NK-92 (cell line): ENCODE measurements around the gene BZW2.
"Not testable (repeated sequence)": the region's sequence is repeated elsewhere in the genome, so short reads cannot be mapped to it uniquely, and the experiment has no call there.

Experiments
- DNase-seq: peaks from one replicate; lab custom pipeline; 2025; ENCODE audit not compliant: unreplicated experiment; lab: John Stamatoyannopoulos, UW

The BZW2 gene

GRCh38 chr7:16670021-16670420, 24.0 kb downstream of the BZW2 start:
- DNase-seq = no peak

- DNase-seq = no peak
Observed at GRCh38 chr7:16670731-16671344, 24.9 kb downstream of the BZW2 start.

GRCh38 chr7:16671811-16672210, 25.8 kb downstream of the BZW2 start:
- no peak for DNase-seq

- DNase-seq = no peak
Observed at GRCh38 chr7:16675277-16675676, 29.3 kb downstream of the BZW2 start.

- DNase-seq = no peak
Observed at GRCh38 chr7:16677978-16678494, 32.1 kb downstream of the BZW2 start.

GRCh38 chr7:16678645-16679566, 32.9 kb downstream of the BZW2 start:
- DNase-seq = not testable (repeated sequence)

- no peak for DNase-seq
Observed at GRCh38 chr7:16684935-16685334, 39.0 kb downstream of the BZW2 start.

- no peak for DNase-seq
Observed at GRCh38 chr7:16685535-16685934, 39.6 kb downstream of the BZW2 start.

GRCh38 chr7:16688249-16688648, 42.3 kb downstream of the BZW2 start:
- no peak for DNase-seq

GRCh38 chr7:16691241-16691640, 45.3 kb downstream of the BZW2 start:
- no peak for DNase-seq

GRCh38 chr7:16693601-16694318, 47.8 kb downstream of the BZW2 start:
- DNase-seq = no peak

GRCh38 chr7:16694806-16695205, 48.8 kb downstream of the BZW2 start:
- DNase-seq = no peak

- no peak for DNase-seq
Observed at GRCh38 chr7:16695621-16696237, 49.7 kb downstream of the BZW2 start.

GRCh38 chr7:16697507-16698199, 51.7 kb downstream of the BZW2 start:
- no peak for DNase-seq

- DNase-seq = no peak
Observed at GRCh38 chr7:16698200-16698905, 52.4 kb downstream of the BZW2 start.

- DNase-seq = no peak
Observed at GRCh38 chr7:16702441-16702840, 56.5 kb downstream of the BZW2 start.

- DNase-seq = no peak
Observed at GRCh38 chr7:16708511-16708910, 62.5 kb downstream of the BZW2 start.

GRCh38 chr7:16708980-16709379, 63.0 kb downstream of the BZW2 start:
- DNase-seq = no peak

GRCh38 chr7:16710651-16711050, 64.7 kb downstream of the BZW2 start:
- no peak for DNase-seq

GRCh38 chr7:16711730-16712129, 65.7 kb downstream of the BZW2 start:
- no peak for DNase-seq
